Muscle of back (tissue), 11 donors: ENCODE measurements around the gene ATP11A. TPM values are rescaled to one million over a fixed set of nuclear protein-coding genes. Genes with fewer than 3 reads are reported as not detected.
"Not testable (repeated sequence)": the region's sequence is repeated elsewhere in the genome, so short reads cannot be mapped to it uniquely, and the experiment has no call there.

Source experiments
- DNase-seq, 3 donors: peaks; one replicate each; pipeline versions ENCODE4 v3.0.0 to v3.0.0-alpha.2; 2013
- polyA plus RNA-seq, 10 donors: library from polyadenylated mRNA; unstranded; fragments of 120-200 nt; gene quantifications; one replicate each; pipeline ENCODE4 v1.2.1, GENCODE V29; 2013; ENCODE audit not compliant: insufficient read length in 10 of 10

ATP11A gene
- polyA plus RNA-seq, 10 donors, result 16.7 to 26.2 (median 21.4) TPM

GRCh38 chr13:112708560-112709240 lies 18.9 kb downstream of the ATP11A start:
- no peak for DNase-seq

- DNase-seq, result not testable (repeated sequence)
Measured at GRCh38 chr13:112709316-112709715, 19.5 kb downstream of the ATP11A start.

GRCh38 chr13:112709825-112710783 lies 20.3 kb downstream of the ATP11A start:
- DNase-seq, result no peak

- DNase-seq, result no peak
Measured at GRCh38 chr13:112710855-112711527, 21.2 kb downstream of the ATP11A start.

DNA sequence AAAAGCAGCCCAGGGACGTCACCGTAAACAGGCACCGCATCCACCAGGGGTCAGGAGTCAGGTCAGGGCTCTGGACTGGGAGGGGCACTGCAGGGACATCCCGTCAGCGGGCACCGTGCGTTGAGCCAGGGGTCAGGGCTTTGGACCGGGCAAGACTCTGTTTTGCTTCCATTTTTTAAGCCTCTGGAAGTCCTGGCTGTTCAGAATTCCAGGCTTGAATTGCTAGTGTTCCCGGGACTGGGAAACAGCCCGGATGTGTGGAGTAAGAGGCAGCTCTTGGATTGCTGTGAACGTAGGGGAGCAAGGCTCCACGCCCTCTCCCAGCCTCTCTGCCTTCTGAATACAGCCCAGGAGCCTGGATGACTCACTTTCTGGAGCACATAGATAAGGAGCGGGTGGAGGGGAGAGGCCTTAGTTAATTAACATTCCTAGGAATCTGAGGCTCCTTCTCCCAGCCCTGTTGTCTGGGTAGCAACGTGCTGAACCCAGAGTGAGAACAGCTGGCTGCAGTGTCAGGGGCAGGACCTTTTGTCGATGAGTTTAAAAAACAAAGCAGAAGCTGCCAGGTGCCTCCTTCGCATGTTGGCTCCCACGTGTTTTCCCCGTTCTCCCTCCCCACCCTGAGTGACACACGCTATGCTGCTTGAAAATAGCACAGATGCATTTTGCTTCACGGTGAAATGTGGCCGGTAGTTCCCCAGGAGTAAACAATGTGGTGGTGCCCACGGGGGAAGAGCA lies 21.9 kb downstream of the ATP11A start:
- peak; percentile 87 to 95 (median 94) for DNase-seq

GRCh38 chr13:112712451-112713207 lies 22.8 kb downstream of the ATP11A start:
- no peak for DNase-seq

- no peak for DNase-seq
Measured at GRCh38 chr13:112713517-112714253, 23.8 kb downstream of the ATP11A start.

GRCh38 chr13:112714376-112715174 lies 24.7 kb downstream of the ATP11A start:
- no peak for DNase-seq

GRCh38 chr13:112715210-112715609 lies 25.4 kb downstream of the ATP11A start:
- DNase-seq, result no peak

- DNase-seq, result no peak
Measured at GRCh38 chr13:112715715-112716460, 26.1 kb downstream of the ATP11A start.

GRCh38 chr13:112716461-112716820 lies 26.6 kb downstream of the ATP11A start:
- no peak for DNase-seq

DNA sequence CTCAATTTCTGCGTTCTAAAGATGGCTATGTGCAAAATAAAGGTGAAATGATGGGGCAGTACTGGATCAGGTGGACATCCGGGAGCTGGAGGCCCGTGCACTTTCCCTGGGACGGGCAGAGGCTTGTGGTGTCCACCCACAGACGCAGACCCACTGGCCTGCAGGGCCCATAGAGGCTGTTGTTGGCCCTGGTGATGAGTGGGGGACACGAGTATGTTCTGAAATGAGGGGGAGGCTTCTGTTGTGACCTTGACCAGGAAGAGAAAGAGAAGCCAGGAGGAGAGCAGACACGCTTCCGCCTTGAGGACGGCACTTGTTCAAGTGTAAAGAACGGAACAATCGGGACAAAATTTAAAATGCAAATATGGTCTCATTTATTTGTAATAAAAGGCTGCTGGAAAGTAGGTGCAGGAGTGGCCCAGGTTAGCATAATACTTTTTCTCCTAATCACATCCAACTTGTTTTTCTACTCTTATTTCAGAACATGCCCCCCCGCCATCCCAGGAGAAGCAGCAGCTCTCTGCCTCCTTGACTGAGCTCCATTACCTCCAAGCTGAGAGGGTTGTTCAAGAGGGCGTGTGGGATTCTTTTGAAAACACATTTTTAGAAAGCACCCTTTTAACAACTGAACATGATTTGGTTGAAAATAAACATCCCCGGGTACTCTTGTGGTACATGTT lies 27.1 kb downstream of the ATP11A start:
- DNase-seq, result no peak

DNA sequence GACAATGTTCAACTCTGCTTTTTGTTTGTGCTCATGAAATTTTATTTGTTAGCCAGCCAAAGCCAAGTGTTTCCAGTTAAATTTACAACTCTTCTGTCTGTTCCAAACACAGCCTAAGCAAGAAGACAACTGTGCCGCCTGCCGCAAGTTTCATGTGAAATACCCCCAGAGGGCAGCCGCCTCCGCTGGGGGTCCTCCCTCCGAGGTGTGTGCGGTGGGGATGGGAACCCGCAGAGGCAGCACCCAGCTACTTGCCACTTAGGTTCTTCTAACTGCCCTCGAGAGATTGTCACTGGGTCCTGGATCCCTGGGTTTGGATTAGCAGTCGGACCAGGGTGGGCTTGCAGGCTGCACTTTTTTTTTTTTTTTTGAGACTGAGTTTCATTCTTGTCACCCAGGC lies 28.5 kb downstream of the ATP11A start:
- no peak for DNase-seq

DNA sequence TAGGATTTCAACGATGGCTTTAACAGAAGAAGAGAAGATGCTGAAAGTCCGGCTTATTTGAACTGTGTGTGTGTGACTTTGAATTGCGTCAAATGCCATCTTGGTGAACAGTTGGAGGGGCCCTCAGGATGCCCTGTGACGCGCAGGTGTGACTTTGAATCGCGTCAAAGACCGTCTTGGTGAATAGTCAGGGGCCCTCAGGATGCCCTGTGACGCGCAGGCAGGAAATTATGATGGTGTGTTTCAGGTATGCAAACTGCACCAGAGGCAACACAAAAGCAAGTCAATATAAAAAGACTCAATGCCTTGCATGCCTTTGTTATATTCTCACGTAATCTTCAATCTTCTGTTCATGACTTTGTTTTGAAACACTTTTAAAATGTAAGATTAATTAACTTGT lies 29.2 kb downstream of the ATP11A start:
- DNase-seq, result no peak

DNA sequence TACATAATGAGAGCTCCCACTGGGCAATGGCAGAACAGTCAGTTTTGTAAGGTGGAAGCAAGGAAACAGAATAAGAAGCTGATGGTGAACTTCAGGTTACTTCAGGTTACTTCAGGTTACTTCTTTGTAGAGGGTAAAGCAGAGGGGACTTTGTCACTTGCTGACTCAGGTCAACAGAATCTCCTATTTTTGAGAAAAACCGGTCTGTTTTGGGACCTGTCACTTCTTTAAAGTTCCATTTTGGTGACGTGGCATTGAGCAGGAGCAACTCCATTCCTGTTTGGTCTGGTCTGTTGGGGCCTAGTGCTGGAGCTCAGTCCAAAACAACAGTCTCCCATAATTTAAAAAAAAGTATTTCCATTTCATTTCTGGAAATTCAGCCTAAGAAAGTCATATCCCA lies 29.7 kb downstream of the ATP11A start:
- no peak for DNase-seq

DNA sequence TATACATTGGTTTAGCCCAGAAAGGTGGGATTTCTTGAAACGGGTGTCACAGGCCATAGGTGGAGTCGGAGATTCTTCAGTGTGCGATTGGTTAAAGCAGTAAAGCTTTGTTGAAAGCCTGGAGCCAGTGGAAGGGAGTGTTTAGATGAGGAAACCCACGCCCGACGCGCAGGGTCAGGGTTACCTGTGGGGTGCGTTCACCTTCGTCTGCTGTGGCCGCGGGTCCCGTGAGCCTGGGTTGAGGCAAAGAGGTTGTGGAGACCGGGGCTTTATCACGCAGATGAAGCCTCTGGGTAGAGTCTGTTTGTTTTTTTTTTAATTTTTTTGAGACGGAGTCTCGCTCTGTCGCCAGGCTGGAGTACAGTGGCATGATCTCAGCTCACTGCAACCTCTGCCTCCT lies 30.4 kb downstream of the ATP11A start:
- DNase-seq, result no peak

DNA sequence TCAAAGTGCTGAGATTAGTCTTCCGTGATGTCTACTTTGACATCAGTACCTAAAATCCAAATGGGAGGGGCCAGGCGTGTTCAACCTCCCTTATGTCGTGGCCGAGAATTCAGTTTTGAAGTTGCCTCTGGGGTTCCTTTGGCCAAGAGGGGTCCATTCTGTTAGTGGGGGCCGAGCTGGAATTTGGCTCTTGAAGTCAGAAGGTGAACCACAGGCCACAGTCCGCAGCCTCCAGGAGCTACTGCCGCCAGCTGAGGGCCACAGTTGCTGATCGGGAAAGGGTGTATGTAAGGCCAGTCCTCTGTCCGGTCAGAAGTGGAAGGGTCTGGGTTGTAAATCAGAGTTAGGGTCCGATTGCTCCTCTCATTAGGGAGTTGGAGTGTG lies 31.0 kb downstream of the ATP11A start:
- no peak for DNase-seq
